Chondrocyte (in vitro differentiated cells): ENCODE data around the gene FHIT. TPM values are rescaled to one million over a fixed set of nuclear protein-coding genes. Genes with fewer than 3 reads are reported as not detected.

ENCODE experiments used
- DNase-seq: peaks from one replicate; pipeline ENCODE4 v3.0.0; 2021; ENCODE audit warnings: mixed read lengths, low spot score
- H3K27ac Mint-ChIP-seq: one replicate; pipeline ENCODE4 v1.8.0; 2021; ENCODE audit warnings: mild to moderate bottlenecking, moderate library complexity, mixed read lengths; ENCODE audit not compliant: unreplicated experiment
- H3K27me3 Mint-ChIP-seq: 2 replicates; pipeline ENCODE4 v1.8.0; 2021; ENCODE audit warnings: low read depth, mixed read lengths
- H3K36me3 Mint-ChIP-seq: 2 replicates; pipeline ENCODE4 v1.8.0; 2021; ENCODE audit warnings: low read depth, mixed read lengths
- H3K4me1 Mint-ChIP-seq: 2 replicates; pipeline ENCODE4 v1.8.0; 2021; ENCODE audit warnings: low read depth, mild to moderate bottlenecking, mixed read lengths
- H3K4me3 Mint-ChIP-seq: one replicate; pipeline ENCODE4 v1.8.0; 2021; ENCODE audit warnings: mild to moderate bottlenecking, moderate library complexity, mixed read lengths; ENCODE audit not compliant: unreplicated experiment
- H3K9me3 Mint-ChIP-seq: 2 replicates; pipeline ENCODE4 v1.8.0; 2021; ENCODE audit warnings: low read depth, mixed read lengths
- CTCF ChIP-seq: fragments of 200-600 bp; sonication (generic); IDR thresholded peaks from 2 replicates; pipeline ENCODE4 v1.5.0; 2021; ENCODE audit warnings: antibody characterized with exemption, mild to moderate bottlenecking, moderate library complexity
- total RNA-seq: library from RNA; stranded (reverse); gene quantifications from 3 replicates; pipeline ENCODE4 v1.2.1, GENCODE V29; 2021

FHIT gene
- total RNA-seq, 1 donor from 2014 or later: 3.8 TPM

GRCh38 chr3:60053526-60054265, 1197.6 kb downstream of the FHIT start:
- Mint-ChIP-seq H3K9me3 (no peaks in the 10 kb centered on the region), H3K4me1 (peaks cover 31% of the 10 kb centered on the region), H3K36me3 (no peaks in the 10 kb centered on the region), H3K4me3 (no peak overlapping the region), H3K27ac (no peak overlapping the region), H3K27me3 (no peaks in the 10 kb centered on the region)
- no peak for TF ChIP-seq CTCF
- DNase-seq: no peak

DNA sequence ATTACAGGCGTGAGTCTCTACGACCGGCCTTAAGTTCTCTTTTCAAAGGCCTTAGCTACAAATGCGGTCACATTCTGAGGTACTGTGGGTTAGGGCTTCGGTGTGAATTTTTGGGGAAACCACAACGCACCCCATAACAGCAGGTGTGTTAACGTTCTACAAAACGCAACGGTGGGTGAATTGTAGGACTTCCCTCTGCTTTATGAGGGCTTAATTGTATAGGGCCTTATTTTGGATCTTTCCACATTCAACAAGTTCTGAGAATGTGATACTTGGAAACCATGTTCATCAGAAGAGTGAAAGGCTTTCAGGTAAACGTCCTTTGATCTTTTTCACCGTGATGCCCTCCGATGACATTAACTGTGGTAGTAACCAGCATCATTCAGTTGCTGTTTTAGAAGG, 1202.8 kb downstream of the FHIT start:
- Mint-ChIP-seq H3K27me3 (no peaks in the 10 kb centered on the region), H3K27ac (no peak overlapping the region), H3K4me1 (peaks cover 7% of the 10 kb centered on the region), H3K9me3 (no peaks in the 10 kb centered on the region), H3K36me3 (no peaks in the 10 kb centered on the region), H3K4me3 (no peak overlapping the region)
- no peak for DNase-seq
- no peak for TF ChIP-seq CTCF

- Mint-ChIP-seq H3K36me3 (no peaks in the 10 kb centered on the region), H3K27ac (no peak overlapping the region), H3K9me3 (no peaks in the 10 kb centered on the region), H3K4me1 (peaks cover 3% of the 10 kb centered on the region), H3K4me3 (no peak overlapping the region), H3K27me3 (no peaks in the 10 kb centered on the region)
- no peak for DNase-seq
- TF ChIP-seq CTCF: no peak
Measured at GRCh38 chr3:60047426-60048200, 1203.6 kb downstream of the FHIT start.

- Mint-ChIP-seq H3K27me3 (no peaks in the 10 kb centered on the region), H3K27ac (no peak overlapping the region), H3K4me1 (no peaks in the 10 kb centered on the region), H3K36me3 (no peaks in the 10 kb centered on the region), H3K9me3 (no peaks in the 10 kb centered on the region), H3K4me3 (no peak overlapping the region)
- no peak for TF ChIP-seq CTCF
- no peak for DNase-seq
Measured at GRCh38 chr3:60046210-60046609, 1205.0 kb downstream of the FHIT start.

- no peaks in the 10 kb centered on the region for H3K9me3 Mint-ChIP-seq
- no peak overlapping the region for H3K4me3 Mint-ChIP-seq
- no peak for DNase-seq
- H3K4me1 Mint-ChIP-seq: no peaks in the 10 kb centered on the region
- TF ChIP-seq CTCF: no peak
- no peaks in the 10 kb centered on the region for H3K36me3 Mint-ChIP-seq
- H3K27me3 Mint-ChIP-seq: no peaks in the 10 kb centered on the region
- no peak overlapping the region for H3K27ac Mint-ChIP-seq
Measured at GRCh38 chr3:60045686-60046085, 1205.6 kb downstream of the FHIT start.
